HT-29 (cell line): ENCODE measurements around the gene GNG14. TPM values are rescaled to one million over a fixed set of nuclear protein-coding genes. Genes with fewer than 3 reads are reported as not detected.
A peak's percentile ranks its signal among the peaks of the same experiment; 100 is the strongest.
"Not testable (repeated sequence)": the region's sequence is repeated elsewhere in the genome, so short reads cannot be mapped to it uniquely, and the experiment has no call there.

ENCODE experiments used
- DNase-seq: peaks from one replicate; pipeline ENCODE4 v3.0.0-alpha.2; 2015; ENCODE audit warnings: low spot score
- total RNA-seq: library from RNA; depleted of rRNA; stranded (reverse); fragments of >200 nt; shearing (Covaris generic); gene quantifications from 2 replicates; pipeline ENCODE4 v1.2.3, GENCODE V29; 2014

The GNG14 gene
- total RNA-seq, 1 experiment from 2014 or later: not detected

DNA sequence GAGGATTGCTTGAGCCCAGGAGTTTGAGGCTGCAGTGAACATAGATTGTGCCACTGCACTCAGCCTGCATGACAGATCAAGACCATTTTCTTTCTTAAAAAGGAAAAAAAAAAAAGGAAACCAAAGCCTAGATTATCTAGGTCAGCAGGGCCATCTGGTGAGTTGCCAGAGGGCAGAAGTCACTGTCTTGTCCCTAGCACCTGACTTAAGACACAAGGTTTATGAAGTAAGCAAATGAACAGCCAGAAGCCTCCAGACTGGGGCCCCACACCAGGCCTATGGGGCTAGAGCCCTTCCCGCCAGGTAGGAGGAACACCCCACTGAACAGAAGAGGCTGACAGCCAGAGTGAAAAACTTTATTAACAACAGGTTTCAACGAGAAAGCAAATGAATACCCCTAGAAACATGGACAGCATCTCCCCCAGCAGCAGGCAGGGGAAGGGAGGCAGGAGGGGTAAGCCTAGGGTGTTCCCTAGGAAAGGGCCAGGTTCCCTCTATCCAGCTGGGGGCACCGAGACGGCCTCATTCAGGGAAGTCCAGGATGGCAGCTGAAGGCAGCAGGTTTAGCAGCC is 20.0 kb upstream of the GNG14 start:
- no peak for DNase-seq

- no peak for DNase-seq
These were observed 19.5 kb upstream of the GNG14 start for GRCh38 chr19:12668346-12668745.

DNA sequence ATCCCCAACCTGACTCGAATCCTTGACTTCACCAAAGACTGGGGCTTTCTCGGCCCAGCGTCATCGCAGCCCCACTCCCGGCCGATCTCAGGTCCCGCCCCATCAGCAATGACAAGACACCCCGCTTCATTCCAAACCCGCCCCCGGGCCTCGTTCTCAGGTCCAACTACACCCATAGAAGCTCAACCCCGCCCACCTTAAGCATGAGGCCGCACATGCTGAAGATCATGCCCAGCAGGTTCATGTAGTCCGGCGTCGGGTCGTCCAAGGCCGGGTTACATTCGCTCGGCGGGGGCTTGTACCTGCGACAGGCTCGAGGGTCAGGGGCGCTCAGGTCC is 18.9 kb upstream of the GNG14 start:
- DNase-seq: peak; percentile 27

DNA sequence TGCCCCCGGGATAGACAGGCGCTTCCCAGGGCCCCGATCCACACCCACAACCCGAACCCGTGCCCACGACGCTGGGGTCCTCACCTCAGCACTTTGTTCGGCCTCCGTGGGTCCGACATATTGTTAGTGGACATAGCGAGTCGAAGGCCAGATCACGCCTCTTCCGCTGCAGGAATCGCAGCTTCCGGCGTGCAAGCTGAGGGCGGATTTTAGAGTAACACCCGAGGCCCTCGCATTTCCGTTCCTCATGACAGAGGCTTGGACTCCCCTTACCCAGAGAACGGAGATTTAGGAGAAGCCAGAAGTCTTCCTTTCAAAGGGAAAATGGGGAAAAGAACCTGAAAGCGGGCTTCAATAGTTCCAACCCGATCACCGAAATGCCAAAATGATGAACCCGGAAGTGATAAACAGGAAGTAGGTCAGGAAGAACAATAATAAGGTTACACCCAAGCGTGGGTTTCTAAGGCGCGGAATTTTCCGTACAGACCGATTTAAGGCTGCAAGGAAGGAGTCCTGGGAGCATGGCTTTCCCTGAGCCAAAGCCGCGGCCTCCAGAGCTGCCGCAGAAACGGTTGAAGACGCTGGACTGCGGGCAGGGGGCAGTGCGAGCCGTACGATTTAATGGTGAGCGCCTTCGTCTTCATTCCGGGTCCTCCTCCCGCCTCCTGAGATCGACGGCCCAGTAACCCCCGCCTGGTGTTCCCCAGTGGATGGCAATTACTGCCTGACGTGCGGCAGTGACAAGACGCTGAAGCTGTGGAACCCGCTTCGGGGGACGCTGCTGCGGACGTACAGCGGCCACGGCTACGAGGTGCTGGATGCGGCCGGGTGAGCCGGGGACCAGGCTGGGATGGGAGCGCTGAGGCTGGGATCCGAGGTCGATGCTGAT is 18.3 kb upstream of the GNG14 start:
- DNase-seq: peak; percentile 75

DNA sequence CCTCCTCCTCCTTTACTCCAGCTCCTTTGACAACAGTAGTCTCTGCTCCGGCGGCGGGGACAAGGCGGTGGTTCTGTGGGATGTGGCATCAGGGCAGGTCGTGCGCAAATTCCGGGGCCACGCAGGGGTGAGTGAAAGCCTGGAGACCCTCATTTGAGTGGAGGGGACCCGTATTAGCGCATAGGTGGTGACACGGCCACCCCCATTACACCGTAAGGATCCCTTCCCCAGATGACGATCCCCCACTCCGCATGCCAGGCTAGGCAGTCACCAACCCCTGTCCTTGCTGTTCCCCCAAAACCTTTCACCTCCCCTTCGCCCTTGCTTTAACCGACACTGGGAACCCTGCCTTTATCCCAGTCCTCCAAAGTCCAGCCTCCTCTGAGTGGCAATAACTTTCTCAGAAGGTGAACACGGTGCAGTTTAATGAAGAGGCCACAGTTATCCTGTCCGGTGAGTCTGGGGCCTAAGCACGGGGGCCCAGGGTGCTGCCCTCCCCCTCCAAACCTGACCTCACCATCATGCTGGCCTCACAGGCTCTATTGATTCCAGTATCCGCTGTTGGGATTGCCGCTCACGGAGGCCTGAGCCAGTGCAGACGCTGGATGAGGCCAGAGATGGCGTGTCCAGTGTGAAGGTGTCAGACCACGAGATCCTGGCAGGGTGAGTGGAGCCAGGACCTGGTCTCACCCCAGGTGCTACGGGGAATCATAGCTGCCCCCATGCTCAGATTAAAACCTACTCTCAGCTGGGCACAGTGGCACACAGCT is 17.5 kb upstream of the GNG14 start:
- DNase-seq: no peak

DNA sequence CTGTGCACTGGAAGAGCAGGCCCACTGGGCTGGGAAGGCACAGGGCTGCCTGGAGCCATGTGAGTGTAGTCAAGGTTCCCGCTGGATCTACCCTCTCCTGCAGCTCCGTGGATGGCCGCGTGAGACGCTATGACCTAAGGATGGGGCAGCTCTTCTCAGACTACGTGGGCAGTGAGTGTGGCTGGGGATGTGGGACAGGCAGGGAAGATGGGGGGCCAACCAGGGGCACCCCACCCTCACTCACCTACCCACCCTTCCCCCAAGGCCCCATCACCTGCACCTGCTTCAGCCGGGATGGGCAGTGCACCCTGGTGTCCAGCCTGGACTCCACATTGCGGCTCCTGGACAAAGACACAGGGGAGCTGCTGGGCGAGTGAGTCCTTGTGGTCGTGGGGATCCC is 15.1 kb upstream of the GNG14 start:
- DNase-seq: no peak

DNA sequence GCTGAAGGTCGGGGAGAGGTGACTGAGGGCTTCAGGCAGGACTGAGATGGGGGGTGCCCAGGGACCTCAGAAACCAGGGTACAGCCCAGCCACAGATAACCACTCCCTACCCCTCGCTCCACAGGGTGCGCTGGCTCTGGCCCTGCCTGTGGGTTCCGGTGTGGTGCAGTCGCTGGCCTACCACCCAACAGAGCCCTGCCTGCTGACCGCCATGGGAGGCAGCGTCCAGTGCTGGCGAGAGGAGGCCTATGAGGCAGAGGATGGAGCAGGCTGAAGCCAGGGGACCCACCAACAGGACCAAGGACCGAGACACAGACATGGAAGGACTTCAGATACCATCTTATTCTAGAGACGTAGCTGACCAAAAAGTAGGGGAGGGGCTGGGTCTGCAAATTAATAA is 12.4 kb upstream of the GNG14 start:
- no peak for DNase-seq

DNA sequence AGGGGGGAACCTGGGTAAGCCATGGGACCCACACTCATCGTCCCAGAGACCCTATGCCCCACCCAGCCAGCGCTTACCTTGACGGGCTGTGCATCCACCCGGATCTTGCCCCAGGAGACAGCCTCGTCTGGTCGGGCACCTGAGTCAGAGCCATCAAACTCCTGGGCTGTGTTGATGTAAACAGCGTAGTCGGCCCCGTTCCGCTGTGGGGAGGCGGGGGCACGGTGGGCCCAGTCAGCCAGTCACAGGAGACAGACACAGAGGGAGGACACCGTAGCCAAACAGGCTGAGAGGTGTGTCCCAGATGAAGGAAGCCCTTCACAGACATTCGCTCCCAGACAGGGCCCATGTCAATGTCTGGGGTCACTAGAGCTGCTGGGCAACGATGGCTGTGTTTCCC is 11.9 kb upstream of the GNG14 start:
- DNase-seq: no peak

DNA sequence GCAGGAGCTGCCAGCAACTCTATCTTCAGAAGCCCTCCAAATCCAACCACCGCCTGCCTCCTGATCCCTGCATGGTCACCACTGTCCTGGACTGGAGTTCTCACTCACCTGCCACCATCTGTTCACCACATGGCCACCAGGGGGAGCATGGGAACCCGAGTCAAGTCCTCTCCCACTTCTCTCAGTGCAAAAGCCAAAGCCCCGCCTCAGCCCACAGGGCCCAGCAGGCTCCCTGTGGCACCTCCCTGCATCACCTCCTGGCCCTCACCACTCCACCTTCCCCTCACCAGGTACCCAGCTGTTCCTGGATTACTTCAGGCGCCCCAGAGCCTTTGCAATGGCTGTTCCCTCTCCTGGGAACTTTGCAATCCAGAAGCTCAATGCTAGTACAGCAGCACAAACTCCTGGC is 11.4 kb upstream of the GNG14 start:
- DNase-seq: peak; percentile 81

- DNase-seq: no peak
These were observed 10.9 kb upstream of the GNG14 start for GRCh38 chr19:12676928-12677327.

DNA sequence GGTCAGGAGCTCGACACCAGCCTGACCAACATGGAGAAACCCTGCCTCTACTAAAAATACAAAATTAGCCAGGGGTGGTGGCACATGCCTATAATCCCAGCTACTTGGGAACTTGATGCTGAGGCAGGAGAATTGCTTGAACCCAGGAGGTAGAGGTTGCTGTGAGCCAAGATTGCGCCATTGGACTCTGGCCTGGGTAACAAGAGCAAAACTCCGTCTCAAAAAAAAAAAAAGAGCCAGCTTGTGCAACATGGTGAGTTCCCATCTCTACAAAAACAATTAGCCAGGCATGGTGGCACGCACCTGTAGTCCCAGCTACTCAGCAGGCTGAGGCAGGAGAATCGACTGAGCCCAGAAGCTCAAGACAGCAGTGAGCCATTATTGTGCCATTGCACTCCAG is 9.8 kb upstream of the GNG14 start:
- DNase-seq: not testable (repeated sequence)

DNA sequence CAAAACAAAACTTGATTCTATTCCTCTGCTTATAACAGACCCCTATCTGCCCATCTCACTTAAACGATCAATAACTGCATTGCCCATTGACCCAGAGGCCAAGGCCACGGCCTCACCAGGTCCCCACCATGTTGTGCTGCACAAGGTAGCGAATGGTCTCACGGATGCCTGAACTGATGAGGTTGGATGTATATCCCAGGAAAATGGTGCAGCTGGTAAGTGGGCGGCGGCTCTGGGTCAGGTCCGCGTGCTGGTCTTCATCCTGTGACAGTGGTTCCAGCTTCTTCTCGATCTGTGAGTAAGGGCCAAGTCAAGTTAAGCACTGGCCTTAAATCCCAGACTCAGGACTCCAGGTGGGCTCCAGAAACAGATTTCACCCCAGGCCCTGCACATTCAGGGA is 7.8 kb upstream of the GNG14 start:
- DNase-seq: no peak

DNA sequence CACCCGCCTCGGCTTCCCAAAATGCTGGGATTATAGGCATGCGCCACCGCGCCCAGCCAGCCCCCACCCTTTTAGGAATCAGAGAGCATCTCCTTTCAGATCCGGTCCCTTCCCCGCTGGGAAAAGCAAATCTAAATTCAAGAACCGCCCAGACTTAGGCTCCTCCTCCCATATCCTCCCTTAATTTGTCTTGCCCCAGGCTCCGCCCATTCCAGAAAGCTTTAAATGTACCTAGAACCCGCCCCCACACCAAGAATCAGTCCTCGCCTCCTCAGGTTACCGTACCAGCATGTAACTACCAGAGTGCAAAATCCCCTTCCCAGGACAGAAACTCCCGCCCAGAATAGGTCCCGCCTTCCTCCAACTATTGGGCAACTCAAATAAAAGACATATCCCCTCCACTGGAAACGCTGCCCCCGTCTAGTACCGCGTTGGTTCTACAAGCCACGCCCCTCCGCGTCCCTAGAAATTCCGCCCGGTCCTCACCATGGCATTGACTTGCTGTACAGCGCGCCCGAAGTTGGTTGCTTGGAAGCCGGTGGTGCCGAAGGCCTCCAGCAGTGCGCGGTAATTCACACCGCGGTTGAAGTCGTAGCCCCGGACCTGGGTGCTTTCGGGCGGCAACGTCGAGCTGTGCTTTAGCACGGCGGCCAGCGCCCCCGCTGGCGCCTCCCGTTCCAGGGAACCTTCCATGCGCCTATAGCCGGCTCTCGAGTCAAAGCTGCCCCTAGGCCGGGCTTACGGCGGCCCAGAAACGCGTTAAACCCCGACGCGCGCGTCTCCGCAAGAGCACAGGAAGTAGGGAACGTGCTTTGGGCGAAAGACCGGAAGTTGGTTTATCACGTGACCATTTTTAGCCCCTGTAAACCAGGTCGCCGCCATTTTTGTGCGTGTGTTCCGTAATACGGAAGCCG is 6.5 kb upstream of the GNG14 start, which contains the start of gene DHPS:
TSS of gene DHPS (minus strand) at position 807 of the 914 bp plus-strand sequence. CDS start at position 693, 114 bp downstream.
- peak; percentile 86 for DNase-seq

DNA sequence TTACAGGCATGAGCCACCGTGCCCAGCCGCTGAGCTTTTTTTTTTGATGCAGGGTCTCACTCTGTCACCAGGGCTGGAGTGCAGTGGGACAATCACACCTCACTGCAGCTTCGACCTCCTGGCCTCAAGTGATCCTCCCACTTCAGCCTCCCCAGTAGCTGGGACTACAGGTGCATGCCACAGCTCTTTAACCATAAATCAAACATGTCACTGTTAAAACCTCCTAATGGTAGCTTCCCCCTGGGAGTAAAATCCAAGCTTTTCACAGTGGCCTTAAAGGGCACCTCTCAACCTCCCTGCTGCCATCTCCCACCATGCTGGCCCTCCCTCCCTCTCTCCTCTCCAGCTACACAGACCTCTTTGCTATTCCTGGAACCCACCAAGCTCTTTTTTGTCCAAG is 2.0 kb upstream of the GNG14 start:
- DNase-seq: no peak

GRCh38 chr19:12689012-12689411 is 1.2 kb downstream of the GNG14 start:
- no peak for DNase-seq

DNA sequence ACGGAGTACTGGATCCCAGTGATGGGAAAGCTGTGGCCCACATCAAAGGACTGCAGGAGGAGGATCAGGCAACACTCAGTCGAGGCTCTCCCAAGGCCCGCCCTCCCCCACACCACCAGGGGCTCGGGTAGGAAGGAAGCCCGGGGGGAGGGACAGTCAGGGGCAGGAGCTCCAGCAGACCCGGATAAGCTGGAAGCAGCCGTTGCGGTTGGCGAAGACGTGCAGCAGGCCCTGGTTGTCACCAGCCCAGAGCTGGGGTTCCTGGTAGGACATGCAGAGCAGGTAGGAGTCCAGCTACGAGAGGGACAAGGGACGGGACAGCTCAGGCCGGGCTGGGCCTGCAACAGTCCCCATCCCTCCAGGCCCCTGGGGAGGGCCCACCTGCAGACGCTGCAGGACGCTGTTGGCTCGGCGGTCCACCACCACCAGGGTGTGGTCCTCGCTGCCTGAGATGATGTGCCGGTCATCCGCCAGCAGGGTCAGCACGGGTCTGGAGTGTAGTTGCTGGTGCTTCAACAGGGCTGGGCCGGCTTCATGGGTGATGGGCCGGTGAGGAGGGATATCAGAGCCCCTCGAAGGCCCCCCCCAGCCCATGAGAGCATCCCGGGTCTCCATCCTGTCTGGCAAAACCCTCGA is 1.9 kb downstream of the GNG14 start:
- no peak for DNase-seq

GRCh38 chr19:12692960-12693359 is 5.2 kb downstream of the GNG14 start:
- no peak for DNase-seq

DNA sequence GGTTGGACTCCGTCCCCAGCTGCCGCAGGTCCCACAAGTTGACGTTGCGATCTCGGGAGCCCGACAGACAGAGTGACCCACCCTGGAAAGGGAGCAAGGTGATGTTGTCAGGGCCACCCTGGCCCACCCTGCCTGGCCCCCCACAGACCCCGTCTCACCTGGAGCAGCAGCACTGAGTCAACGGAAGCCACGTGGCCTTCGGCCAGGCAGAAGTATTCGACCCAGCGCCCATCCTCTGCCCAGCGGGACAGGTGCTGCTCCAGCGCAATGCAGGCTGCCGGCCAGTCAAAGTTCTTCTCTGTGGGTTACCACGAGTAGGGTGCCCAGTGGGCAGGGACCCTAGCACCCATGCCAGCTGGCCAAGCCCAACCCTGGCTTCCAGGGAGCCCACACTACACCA is 6.8 kb downstream of the GNG14 start:
- DNase-seq: no peak

- DNase-seq: no peak
These were observed 7.3 kb downstream of the GNG14 start for GRCh38 chr19:12695096-12695495.

DNA sequence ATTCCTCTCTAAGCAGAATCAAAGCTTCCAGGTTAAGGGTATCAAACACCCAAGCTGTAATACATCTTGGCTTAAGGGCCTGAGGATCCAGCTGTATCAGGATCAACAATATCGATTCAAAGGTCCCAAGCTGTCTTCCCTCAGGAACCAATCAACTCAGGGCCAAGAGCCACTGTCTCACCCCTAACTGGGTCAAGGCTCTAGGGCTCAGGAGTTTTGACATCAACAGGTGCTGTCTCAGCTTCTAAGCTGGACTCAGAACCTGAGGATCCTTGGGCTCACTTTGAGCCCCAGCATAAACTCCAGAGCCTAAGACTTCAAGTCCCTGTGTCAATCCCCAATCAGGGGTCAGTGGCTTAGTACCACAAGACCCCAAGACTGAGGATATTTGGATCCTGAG is 7.7 kb downstream of the GNG14 start:
- no peak for DNase-seq

DNA sequence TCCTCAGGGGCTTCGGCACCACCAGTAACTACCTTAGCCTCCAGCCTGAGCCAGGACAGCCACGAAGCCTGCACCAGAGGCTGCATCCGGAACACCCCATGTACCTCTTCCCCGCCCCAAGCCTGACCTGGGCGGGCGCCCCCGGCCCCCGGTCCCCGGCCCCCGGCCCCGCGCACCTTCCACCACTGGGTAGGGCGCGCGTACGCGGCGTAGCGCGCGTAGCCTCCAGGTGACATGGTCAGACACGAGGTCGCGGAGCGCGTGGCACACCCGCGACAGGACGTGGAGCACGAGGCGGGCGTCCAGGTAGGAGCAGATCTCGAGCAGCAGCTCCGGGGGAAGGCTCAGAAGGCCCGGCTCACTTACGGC is 8.2 kb downstream of the GNG14 start:
- no peak for DNase-seq
